Uterus (tissue), 2 donors: ENCODE data around the gene SPATA18.

ENCODE experiments used
- POLR2A ChIP-seq, 2 donors: fragments of 450-650 bp; IDR thresholded peaks; one replicate each; pipeline ENCODE4 v1.6.1; 2016; ENCODE audit warnings: antibody characterized with exemption in 2 of 2, mild to moderate bottlenecking in 1 of 2, moderate library complexity in 1 of 2
- TF ChIP-seq, protein P1 (sequence below), 4 experiments: fragments of 200-600 bp in 2 of 4; fragments of 450-650 bp in 2 of 4; sonication (generic) in 2 of 4; IDR thresholded peaks; one replicate each; pipeline ENCODE4 v1.5.1; 2016 to 2019; ENCODE audit warnings: antibody characterized with exemption in 4 of 4, mild to moderate bottlenecking in 2 of 4, moderate library complexity in 1 of 4

DNA sequence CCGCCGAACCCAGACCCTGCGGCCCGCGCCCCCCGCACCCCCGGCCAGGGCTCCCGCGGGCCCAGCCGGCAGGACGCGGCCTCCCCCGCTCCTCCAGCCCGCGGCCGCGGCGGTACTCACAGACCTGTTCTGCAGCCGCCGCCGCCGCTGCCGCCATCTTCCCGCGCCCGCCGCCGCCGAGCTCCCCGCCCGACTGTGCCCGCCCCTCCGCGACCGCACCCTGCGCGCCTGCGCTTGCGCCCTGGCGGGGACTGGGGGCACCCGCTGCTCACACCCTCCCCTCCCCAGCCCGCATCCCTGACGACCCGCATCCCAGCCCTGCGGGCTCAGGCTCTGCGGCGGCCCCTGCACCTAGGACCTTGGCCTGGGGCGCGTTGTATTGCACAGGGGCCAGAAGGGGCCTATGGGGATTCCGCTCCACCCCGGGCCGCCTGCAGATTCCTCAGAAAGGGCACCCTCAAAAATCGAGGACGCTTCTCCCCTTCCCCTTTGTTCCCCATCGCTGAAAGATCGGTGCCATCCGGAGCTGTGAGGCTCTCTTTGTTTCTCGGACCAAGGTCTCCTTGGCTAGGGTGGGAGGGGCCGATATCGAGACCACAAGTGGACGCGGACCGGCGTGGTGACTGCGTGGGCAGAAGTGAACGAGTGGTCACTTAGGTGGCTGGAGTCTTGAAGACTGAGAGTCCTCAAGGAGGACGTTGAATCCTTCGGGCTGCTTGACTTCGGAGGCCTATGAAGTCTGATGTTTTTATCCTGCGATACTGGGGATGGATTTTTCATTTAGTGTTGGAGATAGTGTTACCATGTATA lies 12.8 kb upstream of the SPATA18 start, which contains the start of gene SGCB:
- TF ChIP-seq, protein P1, sequence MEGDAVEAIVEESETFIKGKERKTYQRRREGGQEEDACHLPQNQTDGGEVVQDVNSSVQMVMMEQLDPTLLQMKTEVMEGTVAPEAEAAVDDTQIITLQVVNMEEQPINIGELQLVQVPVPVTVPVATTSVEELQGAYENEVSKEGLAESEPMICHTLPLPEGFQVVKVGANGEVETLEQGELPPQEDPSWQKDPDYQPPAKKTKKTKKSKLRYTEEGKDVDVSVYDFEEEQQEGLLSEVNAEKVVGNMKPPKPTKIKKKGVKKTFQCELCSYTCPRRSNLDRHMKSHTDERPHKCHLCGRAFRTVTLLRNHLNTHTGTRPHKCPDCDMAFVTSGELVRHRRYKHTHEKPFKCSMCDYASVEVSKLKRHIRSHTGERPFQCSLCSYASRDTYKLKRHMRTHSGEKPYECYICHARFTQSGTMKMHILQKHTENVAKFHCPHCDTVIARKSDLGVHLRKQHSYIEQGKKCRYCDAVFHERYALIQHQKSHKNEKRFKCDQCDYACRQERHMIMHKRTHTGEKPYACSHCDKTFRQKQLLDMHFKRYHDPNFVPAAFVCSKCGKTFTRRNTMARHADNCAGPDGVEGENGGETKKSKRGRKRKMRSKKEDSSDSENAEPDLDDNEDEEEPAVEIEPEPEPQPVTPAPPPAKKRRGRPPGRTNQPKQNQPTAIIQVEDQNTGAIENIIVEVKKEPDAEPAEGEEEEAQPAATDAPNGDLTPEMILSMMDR (IDR thresholded peaks at IDR 0.05) = peak in 1 of 4 experiments; percentile 6
- TF ChIP-seq POLR2A (IDR thresholded peaks at IDR 0.05) = peak; percentile 12 to 66
